NCI-H226 (cell line): ENCODE results near the gene ADH1C.

Source experiments
- DNase-seq: peaks from one replicate; pipeline ENCODE4 v3.0.0-alpha.2; 2015

Gene ADH1C

DNA sequence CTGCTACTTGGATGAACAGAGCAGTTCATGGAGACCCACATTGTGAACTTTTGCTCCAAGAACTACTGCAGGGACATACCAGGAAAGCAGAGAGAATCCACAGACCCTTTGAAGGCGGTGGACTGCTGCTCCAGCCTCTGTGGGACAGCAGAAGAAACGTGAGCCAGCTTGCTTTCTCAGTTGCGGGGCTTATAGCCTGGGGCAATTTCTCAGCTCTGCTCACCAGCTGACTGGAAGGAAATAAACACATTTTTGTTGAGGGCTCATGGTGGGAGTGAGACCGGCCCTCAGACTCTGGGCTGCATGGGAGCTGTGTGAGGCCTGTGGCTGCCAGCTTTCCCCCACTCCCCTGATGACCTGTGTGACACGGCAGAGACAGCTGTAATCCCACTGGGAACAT lies 59.2 kb downstream of the ADH1C start:
- no peak for DNase-seq

DNA sequence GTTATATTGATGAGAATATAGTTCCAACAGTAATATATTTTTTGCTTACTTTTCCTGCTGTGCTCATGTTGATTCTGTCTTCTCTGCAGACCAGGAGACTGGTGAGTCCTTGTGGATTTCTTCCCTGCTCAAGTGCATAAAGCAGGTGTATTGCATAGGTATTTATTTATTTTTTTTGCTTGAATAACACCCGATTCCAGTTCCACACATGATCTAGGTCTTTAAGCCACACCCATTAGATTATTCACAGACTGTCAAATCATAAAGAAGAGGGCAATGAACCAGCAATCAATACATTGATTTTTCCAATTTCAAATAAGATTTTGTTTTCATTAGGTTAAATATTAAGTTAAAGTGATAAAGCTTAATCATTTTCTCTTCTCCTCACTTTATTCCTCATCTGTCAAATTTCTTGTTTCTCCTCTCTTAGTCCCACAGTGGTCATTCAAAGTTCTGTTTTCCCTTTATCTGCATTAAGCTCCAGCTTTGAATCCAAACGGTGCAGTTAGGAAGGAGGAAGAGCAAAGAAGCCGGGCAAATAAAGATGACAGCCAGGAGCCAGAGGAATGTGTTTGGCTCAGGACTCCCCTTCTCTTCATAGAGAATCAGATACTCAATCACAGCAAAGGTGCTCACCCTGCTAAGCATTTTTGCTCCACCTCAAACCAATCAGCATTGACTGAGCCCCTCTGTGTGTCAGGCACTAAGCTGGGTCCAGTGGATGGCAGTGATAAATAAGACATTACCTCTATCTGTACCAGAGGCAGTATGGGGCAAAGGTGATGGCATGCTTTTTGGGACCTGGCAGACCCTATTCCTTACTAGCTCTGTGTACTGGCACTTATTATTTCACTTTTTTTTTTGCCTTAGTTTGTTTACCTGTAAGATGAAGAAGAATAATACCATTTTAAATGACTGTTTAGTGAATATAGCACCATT lies 61.4 kb downstream of the ADH1C start, which contains the start of gene ADH1A:
TSS of gene ADH1A (minus strand) at position 138 of the 939 bp plus-strand sequence. CDS start at position 67, 71 bp downstream.
- no peak for DNase-seq
